Mammary epithelial cell (primary cell): ENCODE measurements around the gene SAMHD1.

ENCODE experiments used
- EZH2 ChIP-seq: IDR thresholded peaks from 2 replicates; pipeline ENCODE4 v1.6.1; 2012; ENCODE audit warnings: low read length, inconsistent platforms, borderline replicate concordance
- TF ChIP-seq, protein P1 (sequence below), 2 donors: IDR thresholded peaks in 1 of 2; conservative IDR thresholded peaks in 1 of 2; 2 replicates each; pipeline ENCODE4 v1.5.1; 2011 to 2012; ENCODE audit warnings: inconsistent platforms in 2 of 2, low read length in 2 of 2, mild to moderate bottlenecking in 2 of 2, control low read depth in 1 of 2, low read depth in 1 of 2; ENCODE audit not compliant: insufficient read depth in 1 of 2; ENCODE audit errors: extremely low read depth in 1 of 2

DNA sequence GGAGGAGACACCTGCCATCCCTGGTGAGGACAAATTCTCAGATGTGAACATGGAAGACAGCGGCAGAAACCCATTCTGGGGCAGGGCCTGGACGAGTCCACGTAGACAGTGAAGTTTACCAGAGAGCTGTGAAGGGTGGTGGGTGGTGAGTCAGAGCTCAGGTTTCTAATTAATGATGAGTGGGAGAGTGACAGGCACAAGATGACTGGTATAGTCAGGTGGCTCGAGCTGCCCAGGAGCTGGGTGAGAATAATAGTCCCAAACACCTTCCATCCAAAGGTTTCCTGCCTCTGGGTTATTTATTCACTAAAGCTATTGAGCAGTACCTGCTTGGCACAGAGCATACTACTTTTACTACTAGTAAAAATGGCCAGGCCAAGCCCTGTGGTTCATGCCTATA, 69.6 kb downstream of the SAMHD1 start:
- TF ChIP-seq, protein P1, sequence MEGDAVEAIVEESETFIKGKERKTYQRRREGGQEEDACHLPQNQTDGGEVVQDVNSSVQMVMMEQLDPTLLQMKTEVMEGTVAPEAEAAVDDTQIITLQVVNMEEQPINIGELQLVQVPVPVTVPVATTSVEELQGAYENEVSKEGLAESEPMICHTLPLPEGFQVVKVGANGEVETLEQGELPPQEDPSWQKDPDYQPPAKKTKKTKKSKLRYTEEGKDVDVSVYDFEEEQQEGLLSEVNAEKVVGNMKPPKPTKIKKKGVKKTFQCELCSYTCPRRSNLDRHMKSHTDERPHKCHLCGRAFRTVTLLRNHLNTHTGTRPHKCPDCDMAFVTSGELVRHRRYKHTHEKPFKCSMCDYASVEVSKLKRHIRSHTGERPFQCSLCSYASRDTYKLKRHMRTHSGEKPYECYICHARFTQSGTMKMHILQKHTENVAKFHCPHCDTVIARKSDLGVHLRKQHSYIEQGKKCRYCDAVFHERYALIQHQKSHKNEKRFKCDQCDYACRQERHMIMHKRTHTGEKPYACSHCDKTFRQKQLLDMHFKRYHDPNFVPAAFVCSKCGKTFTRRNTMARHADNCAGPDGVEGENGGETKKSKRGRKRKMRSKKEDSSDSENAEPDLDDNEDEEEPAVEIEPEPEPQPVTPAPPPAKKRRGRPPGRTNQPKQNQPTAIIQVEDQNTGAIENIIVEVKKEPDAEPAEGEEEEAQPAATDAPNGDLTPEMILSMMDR (conservative IDR thresholded peaks at IDR 0.05 in 1 of 2, IDR thresholded peaks at IDR 0.05 in 1 of 2; ENCODE audit: extremely low read depth in 1 of 2, insufficient read depth in 1 of 2, low read depth in 1 of 2, low read length in 2 of 2), result no peak
- no peak for TF ChIP-seq EZH2
